Tibial artery (tissue), 4 donors: Measurements from ENCODE around the gene ZNF548.

Source experiments
- DNase-seq, 2 donors: peaks; one replicate each; pipeline ENCODE4 v3.0.0-alpha.2; 2019
- H3K27ac ChIP-seq, 2 donors: fragments of 200-600 bp; sonication (generic) in 1 of 2; 1 replicate in 1 of 2; 2 replicates in 1 of 2; pipeline ENCODE4 v1.5.1; 2018 to 2019; ENCODE audit warnings: mild to moderate bottlenecking in 1 of 2
- H3K27me3 ChIP-seq, 2 donors: fragments of 200-600 bp; sonication (generic) in 1 of 2; one replicate each; pipeline versions ENCODE4 v1.5.1 to v1.6.0; 2016 to 2019
- H3K36me3 ChIP-seq, 3 donors: fragments of 200-600 bp; sonication (generic) in 2 of 3; one replicate each; pipeline ENCODE4 v1.5.1; 2016 to 2019; ENCODE audit warnings: mild to moderate bottlenecking in 2 of 3
- H3K4me1 ChIP-seq, 4 donors: fragments of 200-600 bp; sonication (generic) in 2 of 4; 1 replicate in 3 of 4; 2 replicates in 1 of 4; pipeline ENCODE4 v1.5.1; 2016 to 2019
- H3K4me3 ChIP-seq, 2 donors: fragments of 200-600 bp; sonication (generic) in 1 of 2; 1 replicate in 1 of 2; 2 replicates in 1 of 2; pipeline ENCODE4 v1.5.1; 2018 to 2019; ENCODE audit warnings: mild to moderate bottlenecking in 2 of 2
- H3K9me3 ChIP-seq, 3 donors: fragments of 200-600 bp; sonication (generic) in 1 of 3; one replicate each; pipeline ENCODE4 v1.5.1; 2016 to 2019
- CTCF ChIP-seq, 2 experiments: fragments of 200-600 bp in 1 of 2; fragments of 450-650 bp in 1 of 2; IDR thresholded peaks; one replicate each; pipeline ENCODE4 v1.5.1; 2017 to 2019; ENCODE audit warnings: antibody characterized with exemption in 2 of 2, mild to moderate bottlenecking in 1 of 2, moderate library complexity in 1 of 2
- intact Hi-C: fragments of 100-400 bp; cut with DNase I; formaldehyde crosslinking; loops from one replicate; pipeline ENCODE4 v1.15.0; 2023; ENCODE audit warnings: low total_unique reads

The ZNF548 gene

GRCh38 chr19:57441979-57442752, 52.5 kb downstream of the ZNF548 start:
- no peak overlapping the region for H3K4me3 ChIP-seq
- peaks cover 79 to 88% (median 85%) of the 10 kb centered on the region in 3 donors for H3K36me3 ChIP-seq
- no peaks in the 10 kb centered on the region for H3K4me1 ChIP-seq
- no peak for DNase-seq
- peaks cover 7 to 86% (median 71%) of the 10 kb centered on the region in 3 donors for H3K9me3 ChIP-seq
- intact Hi-C loops, result no loop called here
- H3K27me3 ChIP-seq, result no peaks in the 10 kb centered on the region
- no peak overlapping the region for H3K27ac ChIP-seq
- TF ChIP-seq CTCF (IDR thresholded peaks at IDR 0.05), result no peak

GRCh38 chr19:57443121-57443696, 53.6 kb downstream of the ZNF548 start:
- Histone ChIP-seq H3K27ac (no peak overlapping the region), H3K27me3 (no peaks in the 10 kb centered on the region), H3K36me3 (peaks cover 79 to 84% (median 82%) of the 10 kb centered on the region in 3 donors), H3K4me1 (no peaks in the 10 kb centered on the region), H3K4me3 (no peak overlapping the region), H3K9me3 (peaks cover 7 to 95% (median 70%) of the 10 kb centered on the region in 3 donors)
- TF ChIP-seq CTCF (IDR thresholded peaks at IDR 0.05), result no peak
- intact Hi-C loops, result no loop called here
- DNase-seq, result no peak

GRCh38 chr19:57452307-57452706, 62.7 kb downstream of the ZNF548 start:
- no peak overlapping the region for H3K4me3 ChIP-seq
- TF ChIP-seq CTCF (IDR thresholded peaks at IDR 0.05), result no peak
- no peak overlapping the region for H3K27ac ChIP-seq
- no peak for DNase-seq
- intact Hi-C loops, result no loop called here
- peaks cover 0 to 88% (median 50%) of the 10 kb centered on the region in 3 donors for H3K9me3 ChIP-seq
- H3K4me1 ChIP-seq, result no peaks in the 10 kb centered on the region
- no peaks in the 10 kb centered on the region for H3K27me3 ChIP-seq
- H3K36me3 ChIP-seq, result peaks cover 23 to 57% (median 35%) of the 10 kb centered on the region in 3 donors
